ENCODE measurements around the gene IGFBP4.

IGFBP4 gene

GRCh38 chr17:40500709-40501108 lies 57.5 kb downstream of the IGFBP4 start:
- Histone ChIP-seq H3K4me1 (peaks cover 6 to 56% (median 41%) of the 10 kb centered on the region in 10 experiments; a peak in 19 of 20 replicates), H3K27ac (no peak overlapping the region), H4K20me1 (no peaks in the 10 kb centered on the region), H3K4me3 (no peak overlapping the region), H3K36me3 (no peaks in the 10 kb centered on the region), H3K4me2 (no peak overlapping the region), H3K27me3 (peaks cover 0 to 17% (median 7%) of the 10 kb centered on the region in 11 experiments; a peak in 13 of 22 replicates), H3K9me3 (replicated peaks in 1 of 11) (no peaks in the 10 kb centered on the region), H3K9ac (no peak overlapping the region)
- TF ChIP-seq Cebpa-rat (IDR thresholded peaks at IDR 0.05): no peak

- Histone ChIP-seq H3K4me1 (peaks cover 6 to 58% (median 41%) of the 10 kb centered on the region in 10 experiments; a peak in 19 of 20 replicates), H4K20me1 (no peaks in the 10 kb centered on the region), H3K9me3 (replicated peaks in 1 of 11) (no peaks in the 10 kb centered on the region), H3K27ac (peak within 1 kb of the TSS in 1 of 11 experiments; percentile 33; a peak in 1 of 22 replicates), H3K4me2 (peak within 1 kb of the TSS in 9 of 11 experiments; percentile 14 to 73 (median 53); a peak in 14 of 22 replicates), H3K4me3 (no peak within 1 kb of the TSS), H3K36me3 (no peaks in the 10 kb centered on the region), H3K27me3 (peaks cover 0 to 17% (median 7%) of the 10 kb centered on the region in 11 experiments; a peak in 13 of 22 replicates), H3K9ac (no peak within 1 kb of the TSS)
- TF ChIP-seq Cebpa-rat (IDR thresholded peaks at IDR 0.05): no peak
Observed at GRCh38 chr17:40501499-40501911, 58.3 kb downstream of the IGFBP4 start, which contains the start of gene TNS4. TNS4 (minus strand) TSS chr17:40501623; CDS start chr17:40496425, 5,198 bp downstream.

GRCh38 chr17:40502716-40503115 lies 59.5 kb downstream of the IGFBP4 start:
- peak overlapping the region in 1 of 11 experiments; percentile 33; a peak in 1 of 22 replicates for H3K27ac ChIP-seq
- TF ChIP-seq Cebpa-rat (IDR thresholded peaks at IDR 0.05): no peak

GRCh38 chr17:40503154-40503553 lies 59.9 kb downstream of the IGFBP4 start:
- Histone ChIP-seq H4K20me1 (no peaks in the 10 kb centered on the region), H3K4me2 (peak overlapping the region in 7 of 11 experiments; percentile 25 to 73 (median 59); a peak in 12 of 22 replicates), H3K4me1 (peaks cover 6 to 56% (median 38%) of the 10 kb centered on the region in 10 experiments; a peak in 19 of 20 replicates), H3K27me3 (peaks cover 0 to 17% (median 7%) of the 10 kb centered on the region in 11 experiments; a peak in 13 of 22 replicates), H3K36me3 (no peaks in the 10 kb centered on the region), H3K9me3 (replicated peaks in 1 of 11) (no peaks in the 10 kb centered on the region), H3K4me3 (no peak overlapping the region), H3K27ac (no peak overlapping the region), H3K9ac (no peak overlapping the region)
- no peak for TF ChIP-seq Cebpa-rat (IDR thresholded peaks at IDR 0.05)

More at GRCh38 chr17:40502716-40503115, 59.5 kb downstream of the IGFBP4 start:
- Histone ChIP-seq H3K4me1 (peaks cover 6 to 60% (median 40%) of the 10 kb centered on the region in 10 experiments; a peak in 19 of 20 replicates), H3K4me2 (peak overlapping the region in 9 of 11 experiments; percentile 14 to 73 (median 53); a peak in 14 of 22 replicates), H3K4me3 (no peak overlapping the region), H3K36me3 (no peaks in the 10 kb centered on the region), H3K9ac (no peak overlapping the region), H4K20me1 (no peaks in the 10 kb centered on the region), H3K27me3 (peaks cover 0 to 17% (median 7%) of the 10 kb centered on the region in 11 experiments; a peak in 13 of 22 replicates), H3K9me3 (replicated peaks in 1 of 11) (no peaks in the 10 kb centered on the region)

GRCh38 chr17:40506786-40507185 lies 63.5 kb downstream of the IGFBP4 start:
- no peak overlapping the region for H3K4me3 ChIP-seq
- TF ChIP-seq Cebpa-rat (IDR thresholded peaks at IDR 0.05): no peak
- H3K4me1 ChIP-seq: peaks cover 0 to 62% (median 32%) of the 10 kb centered on the region in 10 experiments; a peak in 14 of 20 replicates
- no peaks in the 10 kb centered on the region for H4K20me1 ChIP-seq
- no peaks in the 10 kb centered on the region for H3K36me3 ChIP-seq
- no peaks in the 10 kb centered on the region for H3K9me3 ChIP-seq (replicated peaks in 1 of 11)
- H3K9ac ChIP-seq: no peak overlapping the region
- no peaks in the 10 kb centered on the region for H3K27me3 ChIP-seq
- 0 out of 22 replicates have a peak overlapping the region, but pooled peaks of 1 of the 11 experiments have one; percentile 17 for H3K4me2 ChIP-seq
- H3K27ac ChIP-seq: no peak overlapping the region
